HG03060 (cell line): Measurements from ENCODE around the gene RIMS1.

Source experiments
- ATAC-seq: cut with Tn5 transposase; IDR thresholded peaks from one replicate; pipeline ENCODE4 v1.9.1; 2021; ENCODE audit warnings: low read depth, moderate number of reproducible peaks; ENCODE audit not compliant: unreplicated experiment

The RIMS1 gene

GRCh38 chr6:72080260-72080941 lies 194.1 kb downstream of the RIMS1 start:
- ATAC-seq: no peak

- no peak for ATAC-seq
Observed at GRCh38 chr6:72081871-72082270, 195.5 kb downstream of the RIMS1 start.

- ATAC-seq: no peak
Observed at GRCh38 chr6:72083976-72084375, 197.6 kb downstream of the RIMS1 start.

- no peak for ATAC-seq
Observed at GRCh38 chr6:72084992-72085569, 198.7 kb downstream of the RIMS1 start.

GRCh38 chr6:72094506-72094905 lies 208.2 kb downstream of the RIMS1 start:
- ATAC-seq: no peak

GRCh38 chr6:72102561-72102960 lies 216.2 kb downstream of the RIMS1 start:
- no peak for ATAC-seq

GRCh38 chr6:72111611-72112010 lies 225.3 kb downstream of the RIMS1 start:
- ATAC-seq: no peak

GRCh38 chr6:72130327-72130726 lies 244.0 kb downstream of the RIMS1 start:
- no peak for ATAC-seq

- no peak for ATAC-seq
Observed at GRCh38 chr6:72132427-72132826, 246.1 kb downstream of the RIMS1 start.

- no peak for ATAC-seq
Observed at GRCh38 chr6:72132851-72133250, 246.5 kb downstream of the RIMS1 start.

GRCh38 chr6:72133324-72133723 lies 247.0 kb downstream of the RIMS1 start:
- no peak for ATAC-seq

GRCh38 chr6:72140795-72141194 lies 254.4 kb downstream of the RIMS1 start:
- ATAC-seq: no peak

- ATAC-seq: no peak
Observed at GRCh38 chr6:72149715-72150114, 263.4 kb downstream of the RIMS1 start.

GRCh38 chr6:72151742-72152141 lies 265.4 kb downstream of the RIMS1 start:
- no peak for ATAC-seq

- ATAC-seq: no peak
Observed at GRCh38 chr6:72175916-72176315, 289.6 kb downstream of the RIMS1 start.

- no peak for ATAC-seq
Observed at GRCh38 chr6:72182337-72183246, 296.2 kb downstream of the RIMS1 start.

GRCh38 chr6:72203983-72204382 lies 317.6 kb downstream of the RIMS1 start:
- ATAC-seq: no peak

- ATAC-seq: no peak
Observed at GRCh38 chr6:72205500-72205899, 319.1 kb downstream of the RIMS1 start.

GRCh38 chr6:72206606-72207005 lies 320.3 kb downstream of the RIMS1 start:
- ATAC-seq: no peak

- ATAC-seq: no peak
Observed at GRCh38 chr6:72212686-72213085, 326.3 kb downstream of the RIMS1 start.

- no peak for ATAC-seq
Observed at GRCh38 chr6:72213654-72214053, 327.3 kb downstream of the RIMS1 start.
